HL-60 (cell line): ENCODE results near the gene ZNF70.
A peak's percentile ranks its signal among the peaks of the same experiment; 100 is the strongest.

Experiments used
- DNase-seq, 2 experiments: peaks; one replicate each; pipeline ENCODE4 v3.0.0-alpha.2; 2010 to 2020; ENCODE audit warnings: low read depth in 1 of 2, low spot score in 1 of 2
- H3K27ac ChIP-seq: fragments of 250-450 bp; sonication (Bioruptor Pico); replicated peaks from 2 replicates; pipeline ENCODE4 v1.5.1; 2020; ENCODE audit warnings: mild to moderate bottlenecking, moderate library complexity
- H3K27me3 ChIP-seq: fragments of 250-450 bp; sonication (Bioruptor Pico); 2 replicates; pipeline ENCODE4 v1.5.1; 2021; ENCODE audit warnings: mild to moderate bottlenecking, moderate library complexity; ENCODE audit not compliant: insufficient read depth, poor library complexity, severe bottlenecking
- H3K4me3 ChIP-seq: replicated peaks from 2 replicates; pipeline ENCODE4 v1.5.1; 2011; ENCODE audit warnings: mild to moderate bottlenecking, control low read depth, low read length; ENCODE audit not compliant: insufficient read depth
- GABPA ChIP-seq: IDR thresholded peaks from 2 replicates; pipeline ENCODE4 v1.6.1; 2012; ENCODE audit warnings: low read depth
- POLR2AphosphoS5 ChIP-seq: IDR thresholded peaks from 2 replicates; pipeline ENCODE4 v1.6.1; 2012; ENCODE audit warnings: low read depth
- REST ChIP-seq: IDR thresholded peaks from 2 replicates; pipeline ENCODE4 v1.6.1; 2012; ENCODE audit warnings: low read depth; ENCODE audit not compliant: insufficient replicate concordance
- SPI1 ChIP-seq: IDR thresholded peaks from 2 replicates; pipeline ENCODE4 v1.6.1; 2012; ENCODE audit warnings: low read depth, mild to moderate bottlenecking, borderline replicate concordance
- TF ChIP-seq, protein P1 (sequence below): IDR thresholded peaks from one replicate; pipeline ENCODE4 v1.5.1; 2011; ENCODE audit warnings: low read length, control low read depth, inconsistent platforms; ENCODE audit not compliant: insufficient read depth

The ZNF70 gene

GRCh38 chr22:23789121-23789520, 38.2 kb upstream of the ZNF70 start:
- H3K27ac ChIP-seq: no peak overlapping the region
- DNase-seq: no peak
- no peaks in the 10 kb centered on the region for H3K27me3 ChIP-seq
- H3K4me3 ChIP-seq: no peak overlapping the region
- TF ChIP-seq, protein P1, sequence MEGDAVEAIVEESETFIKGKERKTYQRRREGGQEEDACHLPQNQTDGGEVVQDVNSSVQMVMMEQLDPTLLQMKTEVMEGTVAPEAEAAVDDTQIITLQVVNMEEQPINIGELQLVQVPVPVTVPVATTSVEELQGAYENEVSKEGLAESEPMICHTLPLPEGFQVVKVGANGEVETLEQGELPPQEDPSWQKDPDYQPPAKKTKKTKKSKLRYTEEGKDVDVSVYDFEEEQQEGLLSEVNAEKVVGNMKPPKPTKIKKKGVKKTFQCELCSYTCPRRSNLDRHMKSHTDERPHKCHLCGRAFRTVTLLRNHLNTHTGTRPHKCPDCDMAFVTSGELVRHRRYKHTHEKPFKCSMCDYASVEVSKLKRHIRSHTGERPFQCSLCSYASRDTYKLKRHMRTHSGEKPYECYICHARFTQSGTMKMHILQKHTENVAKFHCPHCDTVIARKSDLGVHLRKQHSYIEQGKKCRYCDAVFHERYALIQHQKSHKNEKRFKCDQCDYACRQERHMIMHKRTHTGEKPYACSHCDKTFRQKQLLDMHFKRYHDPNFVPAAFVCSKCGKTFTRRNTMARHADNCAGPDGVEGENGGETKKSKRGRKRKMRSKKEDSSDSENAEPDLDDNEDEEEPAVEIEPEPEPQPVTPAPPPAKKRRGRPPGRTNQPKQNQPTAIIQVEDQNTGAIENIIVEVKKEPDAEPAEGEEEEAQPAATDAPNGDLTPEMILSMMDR: no peak
- TF ChIP-seq POLR2AphosphoS5 (no peak), SPI1 (no peak), GABPA (no peak), REST (no peak)

- no peak for DNase-seq
- TF ChIP-seq SPI1 (no peak), REST (no peak), GABPA (no peak), POLR2AphosphoS5 (no peak)
- TF ChIP-seq, protein P1: no peak
- H3K27ac ChIP-seq: peak overlapping the region; percentile 97; the same call in 1 of the 2 replicates
- peak overlapping the region; percentile 73 for H3K4me3 ChIP-seq
- H3K27me3 ChIP-seq: no peaks in the 10 kb centered on the region
Measured at GRCh38 chr22:23787910-23788309, 37.0 kb upstream of the ZNF70 start.

DNA sequence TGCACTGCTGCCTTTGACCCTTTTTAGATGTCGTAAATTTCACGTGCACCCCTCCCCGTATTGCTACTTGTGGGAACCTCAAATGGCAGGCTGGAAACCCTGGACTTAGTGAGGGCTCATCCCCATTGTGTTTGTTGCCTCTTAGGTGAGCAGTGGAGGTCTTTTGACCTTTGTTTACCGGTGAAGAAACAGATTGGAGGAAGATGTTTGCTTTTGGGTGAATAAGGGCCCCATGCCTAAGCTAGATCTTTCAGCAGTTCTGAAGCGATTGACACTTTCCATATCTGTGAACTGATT, 36.6 kb upstream of the ZNF70 start:
- Histone ChIP-seq H3K27ac (peak overlapping the region; percentile 97), H3K27me3 (no peaks in the 10 kb centered on the region)

More for the DNA sequence above, 36.6 kb upstream of the ZNF70 start:
- no peak for DNase-seq
- H3K4me3 ChIP-seq: peak overlapping the region; percentile 73
- no peak for TF ChIP-seq REST
- no peak for TF ChIP-seq SPI1
- no peak for TF ChIP-seq POLR2AphosphoS5
- TF ChIP-seq GABPA: no peak
- TF ChIP-seq, protein P1: no peak
